GM21526 (cell line): ENCODE measurements around the gene SYNE1.

Experiments used
- ATAC-seq: cut with Tn5 transposase; IDR thresholded peaks from one replicate; pipeline ENCODE4 v1.9.1; 2021; ENCODE audit warnings: moderate library complexity; ENCODE audit not compliant: unreplicated experiment, low FRiP score

The SYNE1 gene

GRCh38 chr6:152207915-152208714, 429.0 kb downstream of the SYNE1 start:
- no peak for ATAC-seq

- ATAC-seq, result no peak
Observed at GRCh38 chr6:152206072-152206818, 430.9 kb downstream of the SYNE1 start.

DNA sequence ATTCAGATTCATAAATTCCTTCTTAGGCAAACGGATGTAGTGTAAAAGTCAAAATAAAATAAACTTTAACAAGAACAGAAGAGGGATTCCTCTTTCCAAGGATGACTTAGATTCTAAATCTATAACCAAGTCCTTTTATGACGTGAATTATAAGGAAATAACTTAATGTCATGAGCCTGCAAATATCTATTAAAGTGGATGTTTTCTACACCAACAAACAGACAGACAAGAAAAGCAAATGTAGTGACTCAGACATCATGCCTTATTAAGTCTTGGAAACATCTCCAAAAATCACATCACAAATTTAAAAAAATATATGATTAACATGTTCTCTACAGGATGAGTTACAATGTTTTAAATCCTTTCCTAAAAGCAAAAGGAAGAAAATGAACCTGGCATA, 432.6 kb downstream of the SYNE1 start:
- ATAC-seq, result no peak

DNA sequence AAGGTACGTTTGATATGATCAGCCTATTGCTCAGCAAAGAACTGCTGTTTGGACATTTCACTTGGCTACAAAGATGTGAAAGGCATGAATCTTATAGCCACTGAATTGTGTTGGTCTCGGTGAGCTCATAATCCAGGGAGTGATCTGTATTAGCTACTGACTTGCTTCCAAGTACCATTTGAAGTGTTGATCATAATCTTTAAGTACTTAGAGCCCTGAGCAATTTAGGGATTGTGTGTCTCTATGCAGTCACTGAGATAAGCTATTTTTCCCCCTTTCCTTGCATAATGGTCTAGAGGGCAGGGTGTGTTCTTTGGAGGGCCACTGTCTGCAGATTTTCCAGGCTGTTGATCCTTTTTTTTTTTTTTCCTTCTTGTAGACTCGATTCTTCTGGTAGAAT, 436.0 kb downstream of the SYNE1 start:
- no peak for ATAC-seq

- no peak for ATAC-seq
Observed at GRCh38 chr6:152195896-152196295, 441.3 kb downstream of the SYNE1 start.

DNA sequence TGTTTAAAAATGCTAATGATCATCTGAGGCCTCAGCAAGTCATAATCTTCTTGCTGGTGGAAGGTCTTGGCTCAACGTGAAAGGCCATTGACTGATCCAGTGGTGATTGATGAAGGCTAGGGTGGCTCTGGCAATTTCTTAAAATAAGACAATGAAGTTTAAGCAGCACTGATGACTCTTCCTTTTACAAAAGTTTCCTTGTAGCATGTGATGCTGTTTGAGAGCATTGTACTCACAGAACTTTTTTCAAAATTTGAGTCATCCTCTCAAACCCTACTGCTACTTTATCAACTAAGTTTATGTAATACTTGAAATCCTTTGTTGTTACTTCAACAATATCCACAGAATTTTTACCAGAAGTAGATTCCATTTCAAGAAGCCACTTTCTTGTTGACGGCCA, 447.4 kb downstream of the SYNE1 start:
- ATAC-seq, result no peak

DNA sequence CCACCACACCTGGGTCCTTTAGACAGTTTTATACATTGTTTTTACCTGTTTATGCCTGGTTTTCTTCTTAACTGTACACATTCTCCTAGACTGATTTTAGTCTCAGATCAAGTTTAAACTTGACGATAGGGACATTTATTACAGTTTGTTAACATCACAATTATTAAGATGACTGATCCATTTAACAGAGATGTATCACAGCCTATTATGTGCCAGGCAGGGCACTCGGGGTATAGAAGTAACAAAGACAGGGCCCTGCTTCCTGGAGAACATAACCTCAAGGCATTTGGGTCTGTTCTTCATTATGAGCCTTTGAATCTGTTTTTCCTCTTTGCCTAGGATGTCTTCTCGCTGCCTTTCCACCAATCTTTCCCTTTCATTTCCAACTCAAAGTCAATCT, 449.2 kb downstream of the SYNE1 start:
- no peak for ATAC-seq

DNA sequence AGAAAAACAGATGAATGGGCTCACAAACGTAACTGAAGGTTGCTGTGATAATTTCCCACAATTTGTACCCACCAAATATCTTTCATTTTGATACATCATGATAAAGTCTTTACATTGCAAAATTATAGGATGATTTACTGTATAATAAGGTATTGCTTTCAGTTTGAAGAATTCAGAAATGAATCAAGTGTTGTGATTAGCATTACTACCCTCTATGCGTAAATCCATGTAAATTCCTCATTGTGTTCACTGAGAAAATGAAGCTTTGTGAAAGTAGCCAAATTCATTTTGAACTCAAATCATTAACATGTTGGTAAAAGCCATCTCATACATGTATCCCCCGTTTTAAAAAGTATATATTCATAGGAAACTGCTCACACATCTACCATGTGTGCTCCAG, 450.3 kb downstream of the SYNE1 start:
- ATAC-seq, result no peak

DNA sequence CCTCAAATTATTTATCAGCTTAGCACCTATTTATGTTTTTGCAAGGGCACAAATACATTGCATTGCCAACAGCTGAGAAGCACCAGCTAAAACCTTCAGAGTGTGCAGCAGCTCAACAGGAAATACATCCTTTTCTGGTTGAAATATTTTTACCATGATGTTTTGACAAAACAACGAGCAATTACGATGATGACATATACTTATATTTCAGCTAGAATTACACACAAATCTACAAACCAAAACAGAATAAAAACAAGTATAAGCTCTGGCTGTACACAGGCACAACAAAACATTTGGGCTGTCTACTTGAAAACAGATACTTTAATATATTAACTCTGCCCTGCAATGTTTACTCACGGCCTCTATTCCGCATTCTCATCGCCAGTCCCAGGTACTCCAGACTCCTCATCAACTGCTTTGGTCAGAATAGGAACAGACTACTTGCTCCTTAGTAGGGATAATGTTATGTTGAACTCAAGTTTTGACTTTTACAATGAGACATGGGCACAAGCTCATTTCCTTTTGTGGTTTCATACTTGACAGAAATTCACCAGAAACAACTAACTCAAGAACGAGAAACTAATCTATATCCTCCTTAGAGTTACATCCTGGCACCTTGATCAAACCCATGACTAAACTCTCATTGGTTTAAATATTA, 452.1 kb downstream of the SYNE1 start:
- peak; percentile 67 for ATAC-seq

- ATAC-seq, result peak; percentile 34
Observed at GRCh38 chr6:152184573-152184916, 452.6 kb downstream of the SYNE1 start.

GRCh38 chr6:152180601-152181000, 456.6 kb downstream of the SYNE1 start:
- no peak for ATAC-seq

- ATAC-seq, result no peak
Observed at GRCh38 chr6:152176268-152176667, 460.9 kb downstream of the SYNE1 start.

DNA sequence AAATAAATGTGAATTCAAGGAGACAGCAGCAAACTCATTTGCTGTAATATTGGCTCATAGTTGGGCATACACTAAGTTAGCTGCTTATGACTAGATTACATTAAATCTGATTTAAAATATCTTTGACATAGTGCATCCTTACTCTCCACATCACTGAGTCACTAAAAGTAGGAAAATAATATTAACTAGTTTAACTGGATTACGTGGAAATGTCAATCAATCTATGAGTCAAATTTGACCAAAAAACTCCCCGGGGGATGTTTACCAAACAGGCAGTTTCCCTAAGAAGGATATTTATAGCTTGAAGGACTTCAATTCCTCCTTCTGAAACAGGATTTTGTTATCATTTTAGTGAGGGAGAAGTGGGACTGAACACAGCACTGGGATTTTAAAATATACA, 463.2 kb downstream of the SYNE1 start:
- ATAC-seq, result no peak

DNA sequence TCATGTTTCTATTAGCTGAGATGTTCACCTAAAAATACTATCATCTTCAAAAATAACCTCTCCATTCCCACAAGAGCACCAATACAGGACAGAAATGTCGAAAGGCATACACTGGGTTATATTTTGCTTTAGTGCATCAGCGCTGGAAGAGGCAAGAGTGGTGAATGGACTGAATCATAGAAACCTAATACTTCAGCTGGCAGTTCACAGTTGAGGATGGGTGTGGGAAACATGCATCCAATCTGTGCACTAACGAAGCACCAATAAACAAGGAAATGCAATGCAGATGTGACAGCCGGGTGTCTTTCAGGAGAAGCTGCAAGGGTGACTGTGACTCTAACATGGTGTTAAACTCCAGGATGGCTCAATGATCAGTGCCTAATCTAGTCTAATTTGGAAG, 463.8 kb downstream of the SYNE1 start:
- ATAC-seq, result no peak

DNA sequence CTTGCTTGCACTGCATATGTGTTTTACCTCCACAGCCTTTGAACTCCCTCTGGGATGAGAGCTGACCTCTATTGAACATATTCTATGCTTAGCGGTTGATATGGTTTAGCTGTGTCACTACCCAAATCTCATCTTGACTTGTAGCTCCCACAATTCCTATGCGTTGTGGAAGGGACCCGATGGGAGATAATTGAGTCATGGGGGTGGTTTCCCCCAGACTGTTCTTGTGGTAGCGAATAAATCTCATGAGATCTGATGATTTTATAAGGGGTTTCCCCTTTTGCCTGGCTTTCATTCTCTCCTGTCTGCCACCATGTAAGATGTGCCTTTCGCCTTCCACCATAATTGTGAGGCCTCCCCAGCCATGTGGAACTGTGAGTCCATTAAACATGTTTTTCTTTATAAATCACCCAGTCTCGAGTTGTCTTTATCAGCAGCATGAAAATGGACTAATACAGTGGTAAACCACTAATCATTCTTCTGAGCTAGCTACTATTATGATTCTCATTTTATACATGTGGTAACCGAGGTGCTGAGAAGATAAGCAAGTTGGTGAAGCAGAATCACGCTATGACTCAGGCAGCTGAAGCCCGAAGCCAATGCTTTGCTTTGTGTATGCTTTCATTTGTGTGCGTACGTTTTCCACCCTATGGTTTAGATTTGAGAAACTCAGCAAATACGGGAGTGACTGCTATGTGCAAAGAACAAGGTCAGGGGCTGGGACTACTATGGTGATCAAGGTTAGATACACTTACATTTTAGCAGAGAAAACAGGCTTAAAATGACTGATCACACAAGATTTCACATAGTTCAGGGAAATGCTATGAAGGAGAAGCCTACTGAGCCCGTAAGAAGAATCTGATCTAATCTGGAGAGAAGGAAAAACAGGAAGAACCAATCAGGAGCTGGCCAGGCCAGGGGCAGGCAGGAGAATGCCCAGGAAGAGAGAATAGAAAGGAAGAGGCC, 466.2 kb downstream of the SYNE1 start:
- ATAC-seq, result peak; percentile 97

- no peak for ATAC-seq
Observed at GRCh38 chr6:152170313-152170701, 466.9 kb downstream of the SYNE1 start.

- ATAC-seq, result no peak
Observed at GRCh38 chr6:152167641-152168603, 469.2 kb downstream of the SYNE1 start.

GRCh38 chr6:152166897-152167296, 470.3 kb downstream of the SYNE1 start:
- no peak for ATAC-seq

DNA sequence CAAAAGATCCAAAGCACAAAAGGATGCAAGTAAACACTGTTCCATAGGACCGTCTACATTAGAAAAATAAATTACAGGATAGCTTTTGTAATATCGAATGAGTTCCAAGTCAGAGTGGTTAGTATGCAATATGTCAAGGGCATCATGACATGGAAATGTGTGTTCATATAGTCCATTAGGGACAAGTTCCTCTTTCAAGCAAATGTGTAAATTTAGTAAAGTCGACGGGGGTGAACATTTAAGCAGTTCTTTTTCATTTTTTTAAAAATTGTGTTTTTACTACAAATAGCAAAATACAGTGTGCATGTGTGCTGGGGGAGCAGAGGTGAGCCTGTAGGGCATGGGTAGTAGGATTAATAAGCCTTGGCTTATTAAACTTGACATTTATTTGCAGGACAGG, 470.7 kb downstream of the SYNE1 start:
- no peak for ATAC-seq
